Fibroblast of lung (primary cell): ENCODE data around the gene STARD10. TPM values are rescaled to one million over a fixed set of nuclear protein-coding genes. Genes with fewer than 3 reads are reported as not detected.
A peak's percentile ranks its signal among the peaks of the same experiment; 100 is the strongest.

Experiments used
- DNase-seq, 2 donors: peaks; one replicate each; pipeline versions ENCODE4 v3.0.0 to v3.0.0-alpha.2; 2010; ENCODE audit warnings: low read depth in 2 of 2
- H2AFZ ChIP-seq: 2 replicates; pipeline ENCODE4 v1.5.1; 2012; ENCODE audit warnings: low read length, control low read depth, inconsistent platforms
- H3K27ac ChIP-seq: 2 replicates; pipeline ENCODE4 v1.5.1; 2011; ENCODE audit warnings: low read length, control low read depth; ENCODE audit not compliant: insufficient read depth
- H3K27me3 ChIP-seq: 2 replicates; pipeline ENCODE4 v1.5.1; 2011; ENCODE audit warnings: mild to moderate bottlenecking, low read length; ENCODE audit not compliant: control insufficient read depth, insufficient read depth
- H3K36me3 ChIP-seq: 2 replicates; pipeline ENCODE4 v1.5.1; 2011; ENCODE audit warnings: low read length; ENCODE audit not compliant: control insufficient read depth, insufficient read depth
- H3K4me1 ChIP-seq: 2 replicates; pipeline ENCODE4 v1.5.1; 2011; ENCODE audit warnings: low read length; ENCODE audit not compliant: control insufficient read depth, insufficient read depth; ENCODE audit errors: extremely low read depth
- H3K4me2 ChIP-seq: 2 replicates; pipeline ENCODE4 v1.5.1; 2011; ENCODE audit warnings: low read length, control low read depth; ENCODE audit not compliant: insufficient read depth; ENCODE audit errors: extremely low read depth
- H3K4me3 ChIP-seq, 4 experiments: fragments of 200-600 bp in 1 of 4; sonication (generic) in 1 of 4; replicated peaks in 1 of 4; 2 replicates each; pipeline ENCODE4 v1.5.1; 2011 to 2016; ENCODE audit warnings: low read length in 4 of 4, low read depth in 3 of 4, mild to moderate bottlenecking in 3 of 4, control low read depth in 2 of 4, inconsistent platforms in 1 of 4, mixed read lengths in 1 of 4; ENCODE audit not compliant: insufficient read depth in 1 of 4; ENCODE audit errors: control extremely low read depth in 1 of 4
- H3K79me2 ChIP-seq: 2 replicates; pipeline ENCODE4 v1.5.1; 2012; ENCODE audit warnings: mild to moderate bottlenecking, low read length, inconsistent platforms; ENCODE audit not compliant: control insufficient read depth, insufficient read depth
- H3K9ac ChIP-seq: 2 replicates; pipeline ENCODE4 v1.5.1; 2011; ENCODE audit warnings: mild to moderate bottlenecking, low read length, control low read depth; ENCODE audit not compliant: insufficient read depth
- H3K9me3 ChIP-seq: 2 replicates; pipeline ENCODE4 v1.5.1; 2012; ENCODE audit warnings: low read depth, low read length; ENCODE audit not compliant: control insufficient read depth, insufficient read depth
- H4K20me1 ChIP-seq: 2 replicates; pipeline ENCODE4 v1.5.1; 2011; ENCODE audit warnings: low read length; ENCODE audit not compliant: control insufficient read depth, insufficient read depth; ENCODE audit errors: extremely low read depth
- CTCF ChIP-seq, 2 donors: IDR thresholded peaks in 1 of 2; conservative IDR thresholded peaks in 1 of 2; 1 replicate in 1 of 2; 2 replicates in 1 of 2; pipeline ENCODE4 v1.5.1; 2011 to 2012; ENCODE audit warnings: low read length in 2 of 2, control low read depth in 1 of 2, inconsistent platforms in 1 of 2, low read depth in 1 of 2, mild to moderate bottlenecking in 1 of 2
- EZH2 ChIP-seq: IDR thresholded peaks from 2 replicates; pipeline ENCODE4 v1.5.1; 2012; ENCODE audit warnings: low read length, control low read depth, mild to moderate bottlenecking; ENCODE audit errors: missing control alignments
- polyA plus RNA-seq, 2 donors: library from polyadenylated mRNA; depleted of rRNA in 1 of 2; stranded (reverse) in 1 of 2; unstranded in 1 of 2; fragments of >200 nt; gene quantifications; 2 replicates each; pipeline ENCODE4 v1.2.1, GENCODE V29; 2011 to 2012; ENCODE audit warnings: missing spikeins in 1 of 2
- total RNA-seq: library from RNA; depleted of rRNA; stranded (reverse); fragments of >200 nt; gene quantifications from 2 replicates; pipeline ENCODE4 v1.2.1, GENCODE V29; 2014

The STARD10 gene
- total and polyA plus RNA-seq, 2 donors (not counting 1 experiment from before 2014, with no cell fraction given): 20.7 to 32.0 TPM

- no peak for TF ChIP-seq EZH2
- TF ChIP-seq CTCF (conservative IDR thresholded peaks at IDR 0.05 in 1 of 2, IDR thresholded peaks at IDR 0.05 in 1 of 2; ENCODE audit: low read depth in 1 of 2, low read length in 2 of 2): no peak
- DNase-seq: no peak
- Histone ChIP-seq H4K20me1 (no peaks in the 10 kb centered on the region), H3K4me1 (peaks cover 25% of the 10 kb centered on the region), H3K9ac (no peak overlapping the region), H3K4me2 (no peak overlapping the region), H3K36me3 (peaks cover 6% of the 10 kb centered on the region), H3K27me3 (no peaks in the 10 kb centered on the region), H2AFZ (no peak overlapping the region), H3K4me3 (no peak overlapping the region), H3K9me3 (no peaks in the 10 kb centered on the region), H3K27ac (no peak overlapping the region), H3K79me2 (peaks cover 52% of the 10 kb centered on the region)
These were observed 70.3 kb downstream of the STARD10 start for GRCh38 chr11:72723508-72723907.

- peaks cover 24% of the 10 kb centered on the region for H3K4me1 ChIP-seq
- TF ChIP-seq EZH2: no peak
- no peak for TF ChIP-seq CTCF (conservative IDR thresholded peaks at IDR 0.05 in 1 of 2, IDR thresholded peaks at IDR 0.05 in 1 of 2; ENCODE audit: low read depth in 1 of 2, low read length in 2 of 2)
- H3K27me3 ChIP-seq: no peaks in the 10 kb centered on the region
- H4K20me1 ChIP-seq: no peaks in the 10 kb centered on the region
- peak; percentile 90 to 92 for DNase-seq
- H2AFZ ChIP-seq: peak overlapping the region; percentile 97
- peak overlapping the region; percentile 77 for H3K27ac ChIP-seq
- H3K4me3 ChIP-seq: peak overlapping the region; percentile 42 to 86 (median 62)
- peak overlapping the region; percentile 50 for H3K9ac ChIP-seq
- H3K9me3 ChIP-seq: no peaks in the 10 kb centered on the region
- peak overlapping the region; percentile 79 for H3K4me2 ChIP-seq
- H3K79me2 ChIP-seq: peaks cover 56% of the 10 kb centered on the region
- peaks cover 6% of the 10 kb centered on the region for H3K36me3 ChIP-seq
These were observed 71.6 kb downstream of the STARD10 start for GRCh38 chr11:72722050-72722748.

- DNase-seq: peak in 1 of 2 donors; percentile 53
- peaks cover 24% of the 10 kb centered on the region for H3K4me1 ChIP-seq
- H3K9ac ChIP-seq: peak overlapping the region; percentile 50
- peak overlapping the region; percentile 77 for H3K27ac ChIP-seq
- H3K36me3 ChIP-seq: peaks cover 9% of the 10 kb centered on the region
- peak overlapping the region; percentile 42 to 86 (median 62) for H3K4me3 ChIP-seq
- no peaks in the 10 kb centered on the region for H3K9me3 ChIP-seq
- no peaks in the 10 kb centered on the region for H3K27me3 ChIP-seq
- H4K20me1 ChIP-seq: no peaks in the 10 kb centered on the region
- no peak for TF ChIP-seq EZH2
- no peak for TF ChIP-seq CTCF (conservative IDR thresholded peaks at IDR 0.05 in 1 of 2, IDR thresholded peaks at IDR 0.05 in 1 of 2; ENCODE audit: low read depth in 1 of 2, low read length in 2 of 2)
- H2AFZ ChIP-seq: peak overlapping the region; percentile 97
- peak overlapping the region; percentile 79 for H3K4me2 ChIP-seq
- H3K79me2 ChIP-seq: peaks cover 56% of the 10 kb centered on the region
These were observed 72.2 kb downstream of the STARD10 start for GRCh38 chr11:72721689-72722049.
